GM12878 (cell line): ENCODE data around the gene CTNNBL1.

ENCODE experiments used
- CTCF ChIP-seq, 3 experiments: IDR thresholded peaks in 2 of 3; conservative IDR thresholded peaks in 1 of 3; 2 replicates each; pipeline ENCODE4 v1.5.1; 2011; ENCODE audit warnings: low read depth in 3 of 3, low read length in 3 of 3, mild to moderate bottlenecking in 3 of 3, control low read depth in 2 of 3, moderate library complexity in 2 of 3, inconsistent platforms in 1 of 3, mixed read lengths in 1 of 3; ENCODE audit not compliant: control insufficient read depth in 2 of 3, insufficient read depth in 1 of 3; ENCODE audit errors: extremely low read depth in 1 of 3
- EP300 ChIP-seq, 2 experiments: fragments of 150-350 bp in 1 of 2; IDR thresholded peaks; 2 replicates each; pipeline ENCODE4 v1.6.1; 2011 to 2012; ENCODE audit warnings: low read depth in 2 of 2, low read length in 2 of 2, borderline replicate concordance in 1 of 2, improper control_type of control experiment in 1 of 2, inconsistent platforms in 1 of 2; ENCODE audit not compliant: control insufficient read depth in 1 of 2
- EZH2 ChIP-seq: IDR thresholded peaks from 2 replicates; pipeline ENCODE4 v1.6.1; 2012; ENCODE audit warnings: low read depth, mild to moderate bottlenecking, control low read depth, inconsistent platforms, low read length, borderline replicate concordance; ENCODE audit not compliant: control insufficient read depth
- POLR2AphosphoS5 ChIP-seq: IDR thresholded peaks from 2 replicates; pipeline ENCODE4 v1.6.1; 2011; ENCODE audit warnings: mild to moderate bottlenecking, low read length, inconsistent platforms

DNA sequence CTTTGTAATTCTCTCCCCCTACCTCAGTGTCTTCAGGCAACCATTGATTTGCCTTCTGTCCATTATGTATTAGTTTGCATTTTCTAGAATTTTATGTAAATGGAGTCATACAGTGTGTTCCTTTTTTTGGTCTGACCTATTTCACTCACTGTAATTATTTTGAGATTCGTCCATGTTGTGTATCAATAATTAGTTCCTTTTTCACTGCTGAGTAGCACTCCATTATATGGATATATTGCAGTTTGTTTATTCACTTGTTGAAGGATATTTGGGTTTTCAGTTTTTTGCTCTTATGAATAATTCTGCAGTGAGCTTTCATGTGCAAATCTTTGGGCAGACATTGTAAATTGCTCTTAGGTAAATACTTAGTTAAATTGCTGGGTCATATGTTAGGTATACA is 97.1 kb downstream of the CTNNBL1 start:
- no peak for TF ChIP-seq CTCF (IDR thresholded peaks at IDR 0.05 in 2 of 3, conservative IDR thresholded peaks at IDR 0.05 in 1 of 3; ENCODE audit: control insufficient read depth in 2 of 3, extremely low read depth in 1 of 3, insufficient read depth in 1 of 3, low read depth in 3 of 3, low read length in 3 of 3)
- no peak for TF ChIP-seq POLR2AphosphoS5
- TF ChIP-seq EP300 (IDR thresholded peaks at IDR 0.05; ENCODE audit: borderline replicate concordance in 1 of 2, control insufficient read depth in 1 of 2, low read depth in 2 of 2, low read length in 2 of 2): no peak
- no peak for TF ChIP-seq EZH2
